GM18499 (cell line): ENCODE results near the gene MDH1.
"Not testable (repeated sequence)": the region's sequence is repeated elsewhere in the genome, so short reads cannot be mapped to it uniquely, and the experiment has no call there.

Experiments used
- ATAC-seq: cut with Tn5 transposase; IDR thresholded peaks from one replicate; pipeline ENCODE4 v1.9.1; 2021; ENCODE audit warnings: moderate number of reproducible peaks; ENCODE audit not compliant: insufficient read depth, unreplicated experiment

Gene MDH1

GRCh38 chr2:63587814-63588384 is 864 bp upstream of the MDH1 start:
- no peak for ATAC-seq

DNA sequence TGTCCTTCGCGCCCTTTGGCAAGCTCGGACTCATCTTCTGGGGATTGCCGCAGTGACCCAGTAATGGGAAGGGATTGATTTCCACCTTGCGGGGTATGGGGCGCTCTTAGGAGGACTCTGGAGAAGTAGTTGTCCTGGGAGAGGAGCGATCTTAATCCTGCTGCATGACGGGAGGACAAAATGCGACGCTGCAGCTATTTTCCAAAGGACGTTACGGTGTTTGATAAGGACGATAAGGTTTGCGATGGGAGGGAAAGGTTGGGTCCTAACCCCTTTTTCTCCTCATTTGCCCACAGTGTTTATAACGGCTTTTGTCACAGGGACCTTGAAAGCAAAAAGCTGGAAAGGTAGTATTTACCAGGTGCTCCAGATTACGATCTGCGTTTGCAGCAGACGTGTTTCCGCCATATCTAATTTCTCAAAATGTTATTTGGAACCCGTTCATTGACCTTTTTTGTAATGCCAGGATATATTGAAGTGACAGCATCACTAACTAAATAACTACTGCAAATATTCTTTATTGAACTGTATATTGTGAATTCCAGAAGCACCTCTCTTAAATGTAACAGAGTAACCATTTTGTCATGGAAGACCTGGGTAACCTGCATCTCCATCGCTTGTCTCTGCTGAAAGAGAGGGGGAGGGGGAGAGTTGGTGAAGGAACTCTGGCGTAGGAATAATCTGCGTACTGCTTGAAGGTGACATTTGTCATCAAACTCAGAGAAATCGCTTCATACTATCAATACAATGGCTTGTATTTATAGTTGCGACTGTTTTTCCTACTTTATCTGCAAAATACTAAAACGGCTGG is 590 bp downstream of the MDH1 start:
- no peak for ATAC-seq

- ATAC-seq: no peak
Observed at GRCh38 chr2:63590626-63591408, 2.1 kb downstream of the MDH1 start.

DNA sequence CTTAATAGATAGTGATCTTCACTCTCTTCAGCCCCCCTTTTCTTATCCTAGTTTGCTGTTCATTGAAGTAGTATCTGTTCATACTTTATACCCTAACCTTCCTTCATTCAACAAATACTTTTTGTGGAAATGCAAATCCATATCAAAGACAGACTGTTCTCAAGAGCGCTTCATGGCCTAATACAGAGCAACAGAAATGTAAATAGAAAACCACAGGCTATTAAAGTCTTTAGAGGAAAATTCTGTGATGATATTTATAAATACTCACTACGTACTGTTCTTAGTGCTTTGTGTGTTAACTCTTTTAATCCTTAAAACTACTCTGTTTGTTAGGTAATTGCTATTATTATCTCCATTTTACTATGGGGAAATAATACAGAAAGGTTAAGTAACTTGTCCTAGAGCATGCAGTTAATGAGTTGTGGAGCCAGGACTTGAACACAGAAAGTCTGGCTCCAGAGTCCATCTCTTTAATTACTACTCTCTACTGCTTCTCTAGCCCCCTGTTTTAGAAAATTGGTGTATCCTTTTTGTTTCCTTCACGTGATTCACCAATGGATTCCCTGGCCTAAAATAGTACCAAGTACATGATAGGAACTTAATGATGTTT is 2.9 kb downstream of the MDH1 start:
- ATAC-seq: no peak

GRCh38 chr2:63594660-63595059 is 5.9 kb downstream of the MDH1 start:
- ATAC-seq: no peak

GRCh38 chr2:63596401-63596883 is 7.7 kb downstream of the MDH1 start:
- ATAC-seq: no peak

- no peak for ATAC-seq
Observed at GRCh38 chr2:63598981-63599380, 10.2 kb downstream of the MDH1 start.

- no peak for ATAC-seq
Observed at GRCh38 chr2:63600881-63601460, 12.2 kb downstream of the MDH1 start.

- no peak for ATAC-seq
Observed at GRCh38 chr2:63604666-63605065, 15.9 kb downstream of the MDH1 start.

- ATAC-seq: not testable (repeated sequence)
Observed at GRCh38 chr2:63608865-63609264, 20.1 kb downstream of the MDH1 start.

- no peak for ATAC-seq
Observed at GRCh38 chr2:63610525-63610924, 21.8 kb downstream of the MDH1 start.

- no peak for ATAC-seq
Observed at GRCh38 chr2:63613391-63613901, 24.7 kb downstream of the MDH1 start.

GRCh38 chr2:63614448-63614968 is 25.7 kb downstream of the MDH1 start:
- ATAC-seq: no peak

DNA sequence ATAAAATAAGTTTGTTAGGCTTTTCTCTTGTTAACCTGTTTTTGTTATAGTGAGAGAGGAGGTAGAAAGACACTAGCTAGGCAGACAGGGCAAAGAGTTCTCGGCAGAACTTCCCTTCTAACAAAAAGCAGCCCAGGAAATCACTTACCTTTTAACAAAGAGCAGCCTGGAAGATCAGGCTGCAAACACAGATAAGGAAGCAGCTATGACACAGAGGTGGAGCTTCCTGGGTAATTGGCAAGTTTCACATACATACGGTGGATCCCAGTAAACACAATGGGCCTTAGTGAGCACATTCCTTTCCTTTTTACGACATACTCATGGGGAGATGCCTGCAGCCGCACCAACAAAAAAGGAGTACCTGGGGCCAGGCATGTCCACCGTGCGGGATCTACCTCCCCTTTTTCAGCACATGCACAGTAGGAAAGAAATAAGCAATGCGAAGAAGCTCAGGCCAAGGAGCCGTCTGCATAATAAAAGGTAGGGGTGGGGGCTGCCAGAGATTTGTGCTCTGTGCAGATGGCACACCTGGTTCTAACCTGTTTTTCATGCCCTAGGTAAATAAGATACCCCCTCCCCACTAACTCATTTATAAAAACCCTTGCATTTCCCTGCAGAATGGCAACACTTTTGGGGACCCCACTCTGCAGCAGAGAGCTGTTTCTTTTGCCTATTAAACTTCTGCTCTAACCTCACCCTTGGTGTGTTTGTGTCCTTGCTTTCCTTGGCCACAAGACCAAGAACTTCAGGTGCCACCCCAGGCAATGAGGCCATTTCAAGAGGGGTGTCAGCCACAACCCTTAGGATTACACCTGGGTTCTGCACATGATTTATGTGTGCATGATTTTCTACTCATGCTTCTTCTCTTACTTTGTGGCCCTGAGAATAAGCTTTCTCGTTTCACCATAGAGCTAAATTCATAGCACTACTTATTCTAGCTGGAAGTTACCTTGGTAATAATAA is 26.5 kb downstream of the MDH1 start:
- ATAC-seq: no peak

DNA sequence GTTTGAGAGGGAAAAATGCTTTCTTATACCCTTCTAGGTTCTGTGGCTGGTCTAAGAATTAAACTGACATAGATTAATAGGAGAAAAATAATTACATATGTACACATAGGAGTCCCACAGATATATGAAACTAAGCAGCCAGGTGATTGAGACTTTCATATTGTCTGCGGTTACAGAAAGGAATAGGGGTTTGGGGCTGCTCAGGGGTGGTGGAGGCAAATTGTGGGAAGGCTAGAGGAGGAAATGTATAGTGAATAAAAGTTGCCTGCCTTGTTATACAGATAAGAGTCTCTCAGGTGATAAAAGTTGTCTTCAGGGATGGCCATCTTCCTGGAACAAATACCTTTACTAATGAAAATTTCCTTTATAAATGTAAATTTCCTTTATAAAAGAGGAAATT is 28.6 kb downstream of the MDH1 start:
- no peak for ATAC-seq

- no peak for ATAC-seq
Observed at GRCh38 chr2:63619328-63619727, 30.6 kb downstream of the MDH1 start.

- no peak for ATAC-seq
Observed at GRCh38 chr2:63622751-63623150, 34.0 kb downstream of the MDH1 start.

DNA sequence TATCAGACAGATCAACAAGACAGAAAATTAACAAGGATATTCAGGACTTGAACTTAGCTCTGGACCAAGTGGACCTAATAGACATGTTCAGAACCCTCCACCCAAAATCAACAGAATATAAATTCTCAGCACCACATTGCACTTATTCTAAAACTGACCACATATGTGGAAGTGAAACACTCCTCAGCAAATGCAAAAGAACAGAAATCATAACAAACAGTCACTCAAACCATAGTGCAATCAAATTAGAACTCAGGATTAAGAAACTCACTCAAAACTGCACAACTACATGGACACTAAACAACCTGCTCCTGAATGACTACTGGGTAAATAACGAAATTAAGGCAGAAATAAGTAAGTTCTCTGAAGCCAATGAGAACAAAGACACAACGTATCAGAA is 35.0 kb downstream of the MDH1 start:
- not testable (repeated sequence) for ATAC-seq

DNA sequence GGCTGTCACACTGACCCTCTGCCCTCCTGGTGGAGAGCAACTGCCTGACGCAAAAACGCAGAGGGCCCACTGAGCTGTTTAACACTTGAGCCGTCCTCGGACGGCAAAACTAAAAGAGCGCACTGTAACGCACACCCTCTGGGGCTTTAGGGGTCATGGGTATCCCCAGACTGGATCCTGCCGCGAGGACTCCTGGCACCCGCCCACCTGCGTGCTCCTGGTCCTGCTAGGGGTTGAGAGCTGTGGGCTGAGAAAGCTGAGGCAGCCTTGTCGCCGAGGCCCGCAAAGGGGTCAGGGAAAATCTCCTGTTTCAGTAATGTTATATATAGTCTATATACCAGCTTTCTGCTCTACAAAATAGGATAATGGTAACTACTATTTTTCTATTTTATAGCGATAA is 39.1 kb downstream of the MDH1 start:
- no peak for ATAC-seq
